SU-DHL-6 (cell line): ENCODE results near the gene CCDC170.

Experiments used
- CTCF ChIP-seq: fragments of 200-600 bp; sonication (generic); IDR thresholded peaks from one replicate; pipeline ENCODE4 v1.5.1; 2017; ENCODE audit warnings: antibody characterized with exemption, mild to moderate bottlenecking, low read length, moderate library complexity; ENCODE audit not compliant: insufficient read depth, poor library complexity, severe bottlenecking
- EZH2phosphoT487 ChIP-seq: fragments of 200-600 bp; sonication (generic), shearing (Covaris generic); conservative IDR thresholded peaks from 2 replicates; pipeline ENCODE4 v1.6.1; 2018; ENCODE audit warnings: mild to moderate bottlenecking, antibody characterized with exemption, low read length, moderate library complexity, mixed read lengths

GRCh38 chr6:151539506-151540268 is 45.9 kb downstream of the CCDC170 start:
- TF ChIP-seq CTCF (no peak), EZH2phosphoT487 (no peak)
